Muscle layer of colon (tissue), 2 donors: ENCODE results near the gene UQCC3.
"Not testable (repeated sequence)": the region's sequence is repeated elsewhere in the genome, so short reads cannot be mapped to it uniquely, and the experiment has no call there.

Source experiments
- H3K27ac ChIP-seq: one replicate; pipeline ENCODE4 v1.7.0; 2013; ENCODE audit warnings: low read depth, mild to moderate bottlenecking, low read length, moderate library complexity
- H3K27me3 ChIP-seq, 2 donors: one replicate each; pipeline ENCODE4 v1.7.0; 2013; ENCODE audit warnings: low read length in 2 of 2, mild to moderate bottlenecking in 2 of 2; ENCODE audit not compliant: insufficient read depth in 2 of 2, control insufficient read depth in 1 of 2
- H3K36me3 ChIP-seq: one replicate; pipeline ENCODE4 v1.7.0; 2013; ENCODE audit warnings: mild to moderate bottlenecking, low read length; ENCODE audit not compliant: insufficient read depth
- H3K4me1 ChIP-seq: one replicate; pipeline ENCODE4 v1.7.0; 2013; ENCODE audit warnings: mild to moderate bottlenecking, low read length; ENCODE audit not compliant: insufficient read depth
- H3K4me3 ChIP-seq, 2 donors: one replicate each; pipeline ENCODE4 v1.7.0; 2013; ENCODE audit warnings: low read length in 2 of 2, low read depth in 1 of 2, mild to moderate bottlenecking in 1 of 2, moderate library complexity in 1 of 2
- H3K9ac ChIP-seq: one replicate; pipeline ENCODE4 v1.7.0; 2013; ENCODE audit warnings: low read length
- H3K9me3 ChIP-seq: one replicate; pipeline ENCODE4 v1.7.0; 2013; ENCODE audit warnings: mild to moderate bottlenecking, low read length
- donor health status: abdominal sarcoma.
- donor health status: Adenocarcinoma of cecum.

UQCC3 gene

GRCh38 chr11:62648967-62649364 is 22.5 kb upstream of the UQCC3 start:
- H3K4me1 ChIP-seq: peaks cover 32% of the 10 kb centered on the region
- H3K9ac ChIP-seq: no peak overlapping the region
- H3K27me3 ChIP-seq: no peaks in the 10 kb centered on the region
- peaks cover 27% of the 10 kb centered on the region for H3K36me3 ChIP-seq
- H3K9me3 ChIP-seq: no peaks in the 10 kb centered on the region
- H3K27ac ChIP-seq: no peak overlapping the region
- H3K4me3 ChIP-seq: no peak overlapping the region

DNA sequence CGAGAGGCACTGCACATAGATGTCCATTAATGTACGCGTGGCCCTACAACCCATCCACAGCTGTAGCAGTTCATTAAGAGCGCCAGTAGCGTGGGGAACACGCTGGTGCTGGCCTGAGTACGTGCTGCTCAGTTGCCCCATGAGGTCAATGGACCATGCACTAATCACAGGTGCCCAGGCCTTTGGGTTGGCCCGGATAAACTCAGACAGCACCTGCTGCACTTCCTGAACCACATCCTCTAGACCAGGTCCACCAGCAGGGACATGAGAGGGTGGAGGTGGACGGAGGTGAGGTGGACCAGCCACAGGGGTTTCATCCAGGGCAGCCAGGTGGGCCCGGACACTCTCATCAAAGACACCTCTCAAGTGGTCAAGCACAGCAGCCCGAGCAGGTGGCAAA is 22.0 kb upstream of the UQCC3 start:
- H3K9ac ChIP-seq: no peak overlapping the region
- H3K9me3 ChIP-seq: no peaks in the 10 kb centered on the region
- no peaks in the 10 kb centered on the region for H3K27me3 ChIP-seq
- H3K27ac ChIP-seq: no peak overlapping the region
- no peak overlapping the region for H3K4me3 ChIP-seq
- H3K4me1 ChIP-seq: peaks cover 32% of the 10 kb centered on the region
- H3K36me3 ChIP-seq: peaks cover 23% of the 10 kb centered on the region

GRCh38 chr11:62650283-62650682 is 21.2 kb upstream of the UQCC3 start:
- H3K4me1 ChIP-seq: peaks cover 28% of the 10 kb centered on the region
- H3K36me3 ChIP-seq: peaks cover 22% of the 10 kb centered on the region
- H3K4me3 ChIP-seq, H3K27ac ChIP-seq, H3K9me3 ChIP-seq, H3K27me3 ChIP-seq, H3K9ac ChIP-seq: not testable (repeated sequence)

GRCh38 chr11:62652161-62653006 is 19.1 kb upstream of the UQCC3 start:
- Histone ChIP-seq H3K36me3 (peaks cover 21% of the 10 kb centered on the region), H3K9ac (peak overlapping the region; percentile 99), H3K9me3 (no peaks in the 10 kb centered on the region), H3K4me3 (peak overlapping the region; percentile 55 to 84), H3K27me3 (no peaks in the 10 kb centered on the region), H3K27ac (peak overlapping the region; percentile 84), H3K4me1 (peaks cover 14% of the 10 kb centered on the region)

DNA sequence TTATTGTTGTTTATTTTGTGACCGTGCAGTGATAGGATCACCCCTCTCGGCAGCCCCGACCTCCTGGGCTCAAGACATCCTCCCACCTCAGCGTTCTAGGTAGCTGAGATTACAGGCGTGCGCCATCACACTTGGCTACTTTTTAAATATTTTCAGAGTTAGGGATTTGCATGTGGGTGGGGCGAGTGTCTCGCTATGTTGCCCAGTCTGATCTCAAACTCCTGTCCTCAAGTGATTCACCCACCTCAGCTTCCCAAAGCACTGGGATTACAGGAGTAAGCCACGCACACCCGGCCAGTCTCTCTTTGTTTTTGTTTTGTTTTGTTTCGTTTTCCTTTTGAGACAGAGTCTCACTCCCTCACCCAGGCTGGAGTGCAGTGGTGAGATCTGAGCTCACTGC is 17.2 kb upstream of the UQCC3 start:
- Histone ChIP-seq H3K4me1 (peaks cover 14% of the 10 kb centered on the region), H3K4me3 (no peak overlapping the region), H3K9ac (no peak overlapping the region), H3K36me3 (peaks cover 2% of the 10 kb centered on the region), H3K27me3 (no peaks in the 10 kb centered on the region), H3K9me3 (no peaks in the 10 kb centered on the region), H3K27ac (no peak overlapping the region)

DNA sequence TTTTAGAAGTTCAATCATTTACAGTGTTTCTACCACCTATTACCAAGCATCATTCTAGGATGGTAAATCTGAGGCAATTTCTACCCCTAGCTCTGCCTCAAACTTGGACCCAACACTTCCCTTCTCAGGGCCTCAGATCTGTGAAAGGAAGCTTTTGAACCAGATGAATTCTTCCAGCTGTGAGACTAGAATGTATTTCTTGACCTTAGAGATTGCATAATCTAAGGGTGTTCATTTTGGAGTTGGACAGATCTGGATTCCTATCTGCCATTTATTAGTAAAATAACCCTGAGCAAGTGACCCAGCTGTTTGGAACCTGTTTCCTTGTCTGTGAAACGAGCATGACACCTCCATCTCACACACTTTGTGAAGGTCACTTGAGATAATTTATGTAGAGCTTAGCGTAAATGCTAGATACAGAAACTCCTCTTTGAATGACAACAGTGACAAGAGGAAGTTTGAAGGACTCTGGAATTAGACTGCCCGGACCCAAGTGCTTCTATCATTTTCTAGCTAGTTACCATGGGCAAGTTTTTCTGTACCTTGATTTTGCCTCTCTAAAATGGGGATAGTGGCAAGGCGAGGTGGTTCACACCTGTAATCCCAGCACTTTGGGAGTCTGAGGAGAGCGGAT is 14.6 kb upstream of the UQCC3 start:
- H3K4me1 ChIP-seq: peaks cover 8% of the 10 kb centered on the region
- H3K27me3 ChIP-seq: no peaks in the 10 kb centered on the region
- no peaks in the 10 kb centered on the region for H3K9me3 ChIP-seq
- H3K36me3 ChIP-seq: no peaks in the 10 kb centered on the region
- no peak overlapping the region for H3K9ac ChIP-seq
- H3K27ac ChIP-seq: no peak overlapping the region
- H3K4me3 ChIP-seq: no peak overlapping the region

DNA sequence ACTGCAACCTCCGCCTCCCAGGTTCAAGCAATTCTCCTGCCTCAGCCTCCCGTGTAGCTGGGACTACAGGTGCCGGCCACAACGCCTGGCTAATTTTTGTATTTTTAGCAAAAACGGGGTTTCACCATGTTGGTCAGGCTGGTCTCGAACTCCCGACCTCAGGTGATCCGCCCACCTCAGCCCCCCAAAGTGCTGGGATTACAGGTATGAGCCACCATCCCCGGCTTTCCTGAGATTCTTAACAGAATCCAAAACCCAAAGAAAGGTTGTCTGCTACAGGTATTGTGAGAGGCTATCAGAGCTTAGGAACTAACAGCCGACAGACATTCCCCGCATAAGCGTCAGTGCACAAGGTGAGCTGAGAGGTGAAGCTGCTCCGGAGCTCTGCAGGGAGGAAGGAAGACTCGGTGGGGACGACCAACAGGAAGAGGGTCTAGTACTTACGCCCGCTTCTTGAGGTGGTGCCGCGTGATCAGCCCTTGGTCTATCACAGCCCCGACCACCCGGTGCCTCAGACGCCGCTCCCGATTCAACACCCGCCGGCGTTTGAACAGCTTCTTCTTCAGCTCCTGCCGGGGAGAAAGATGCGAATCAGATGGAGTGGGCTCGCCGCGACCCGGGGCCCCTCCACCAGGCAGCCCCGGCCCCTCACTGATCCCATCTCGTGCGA is 6.9 kb upstream of the UQCC3 start:
- Histone ChIP-seq H3K27me3 (no peaks in the 10 kb centered on the region), H3K36me3 (peaks cover 17% of the 10 kb centered on the region), H3K4me1 (peaks cover 28% of the 10 kb centered on the region), H3K9me3 (no peaks in the 10 kb centered on the region), H3K4me3 (peak overlapping the region; percentile 75 to 91), H3K27ac (peak overlapping the region; percentile 95), H3K9ac (peak overlapping the region; percentile 60)

- Histone ChIP-seq H3K9ac (peak within 1 kb of the TSS; percentile 88), H3K27ac (peak within 1 kb of the TSS; percentile 95), H3K9me3 (no peaks in the 10 kb centered on the region), H3K27me3 (no peaks in the 10 kb centered on the region), H3K36me3 (peaks cover 17% of the 10 kb centered on the region), H3K4me1 (peaks cover 28% of the 10 kb centered on the region), H3K4me3 (peak within 1 kb of the TSS; percentile 75 to 91)
Observed at GRCh38 chr11:62665075-62665598, 6.3 kb upstream of the UQCC3 start, which contains the start of the genes C11orf98 and CSKMT. C11orf98 (minus strand) TSS chr11:62665210; CDS start chr11:62665169, 41 bp downstream. CSKMT (plus strand) TSS chr11:62665312; CDS start chr11:62665880, 568 bp downstream.

DNA sequence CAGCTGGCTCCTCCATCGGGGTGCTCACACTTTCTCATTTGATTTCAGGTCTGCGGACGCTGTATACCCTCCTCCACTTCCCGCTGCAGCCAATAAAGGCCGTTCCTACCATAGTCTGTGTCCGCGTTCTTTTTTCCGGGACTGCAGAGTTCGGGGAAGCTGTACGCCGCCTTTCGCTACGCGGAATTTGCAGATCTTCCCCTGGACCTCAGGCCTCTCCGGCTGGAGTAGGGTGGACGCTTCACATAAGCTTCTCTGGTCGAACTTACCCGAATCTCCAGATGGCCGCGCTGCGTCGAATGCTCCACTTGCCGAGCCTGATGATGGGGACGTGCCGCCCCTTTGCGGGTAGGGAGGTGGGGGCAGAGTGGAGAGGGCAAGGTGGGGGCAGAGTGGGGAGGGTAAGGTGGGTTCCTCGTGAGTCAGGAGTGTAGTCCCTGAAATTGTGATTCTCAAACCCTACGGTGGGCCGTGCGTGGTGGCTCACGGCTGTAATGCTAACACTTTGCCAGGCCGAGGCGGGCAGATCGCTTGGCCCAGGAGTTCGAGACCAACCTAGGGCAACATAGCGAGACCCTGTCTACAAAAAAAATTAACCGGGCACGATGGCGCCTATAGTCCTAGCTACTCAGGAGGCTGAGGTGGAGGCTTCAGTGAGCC is 5.7 kb upstream of the UQCC3 start:
- Histone ChIP-seq H3K27ac (peak overlapping the region; percentile 95), H3K4me1 (peaks cover 28% of the 10 kb centered on the region), H3K9me3 (no peaks in the 10 kb centered on the region), H3K4me3 (peak overlapping the region; percentile 75 to 91), H3K9ac (peak overlapping the region; percentile 88), H3K36me3 (peaks cover 17% of the 10 kb centered on the region), H3K27me3 (no peaks in the 10 kb centered on the region)

DNA sequence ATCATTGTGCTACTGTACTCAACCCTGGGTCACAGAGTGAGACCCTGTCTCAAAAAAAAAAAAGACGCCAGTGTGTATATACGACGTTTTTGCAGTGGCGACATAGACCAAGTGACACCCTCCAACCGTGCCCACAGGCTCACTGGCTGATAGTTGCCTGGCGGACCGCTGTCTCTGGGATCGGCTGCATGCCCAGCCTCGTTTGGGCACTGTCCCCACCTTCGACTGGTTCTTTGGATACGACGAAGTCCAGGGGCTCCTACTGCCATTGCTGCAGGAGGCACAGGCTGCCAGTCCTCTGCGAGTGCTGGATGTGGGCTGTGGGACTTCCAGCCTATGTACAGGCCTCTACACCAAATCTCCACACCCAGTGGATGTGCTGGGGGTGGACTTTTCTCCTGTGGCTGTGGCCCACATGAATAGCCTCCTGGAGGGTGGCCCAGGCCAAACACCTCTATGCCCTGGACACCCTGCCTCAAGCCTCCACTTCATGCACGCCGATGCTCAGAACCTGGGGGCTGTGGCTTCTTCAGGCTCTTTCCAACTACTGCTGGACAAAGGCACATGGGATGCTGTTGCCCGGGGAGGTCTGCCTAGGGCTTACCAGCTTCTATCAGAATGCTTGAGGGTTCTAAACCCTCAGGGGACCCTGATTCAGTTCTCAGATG is 5.1 kb upstream of the UQCC3 start:
- peaks cover 28% of the 10 kb centered on the region for H3K4me1 ChIP-seq
- H3K36me3 ChIP-seq: peaks cover 17% of the 10 kb centered on the region
- H3K4me3 ChIP-seq: peak overlapping the region; percentile 75 to 91
- H3K27me3 ChIP-seq: no peaks in the 10 kb centered on the region
- H3K9ac ChIP-seq: peak overlapping the region; percentile 88
- no peaks in the 10 kb centered on the region for H3K9me3 ChIP-seq
- H3K27ac ChIP-seq: peak overlapping the region; percentile 95
